HEK293 (cell line): ENCODE data around the gene SPTY2D1.
"Not testable (repeated sequence)": the region's sequence is repeated elsewhere in the genome, so short reads cannot be mapped to it uniquely, and the experiment has no call there.

ENCODE experiments used
- CTCF ChIA-PET: fragments of 350-600 bp; formaldehyde crosslinking; extraction: SDS; loops from one replicate; lab custom pipeline; 2021; ENCODE audit warnings: antibody characterized with exemption; lab: Yijun Ruan, JAX
- POLR2A ChIA-PET: fragments of 300-600 bp; formaldehyde crosslinking; extraction: SDS; loops from one replicate; lab custom pipeline; 2020; ENCODE audit warnings: antibody characterized with exemption, inconsistent platforms; lab: Yijun Ruan, JAX
- H3K27ac ChIP-seq: fragments of 200-500 bp; sonication (Bioruptor generic); 2 replicates; pipeline ENCODE4 v1.5.1; 2014; ENCODE audit warnings: low read depth, low read length, control low read depth, inconsistent platforms; ENCODE audit errors: extremely low read depth
- H3K36me3 ChIP-seq, 2 experiments: fragments of 200-500 bp in 1 of 2; sonication (Bioruptor generic) in 1 of 2; 1 replicate in 1 of 2; 2 replicates in 1 of 2; pipeline ENCODE4 v1.5.1; 2014 to 2017; ENCODE audit warnings: inconsistent platforms in 2 of 2, low read length in 2 of 2; ENCODE audit not compliant: control insufficient read depth in 2 of 2, insufficient read depth in 1 of 2
- H3K4me1 ChIP-seq: fragments of 200-500 bp; sonication (Bioruptor generic); 2 replicates; pipeline ENCODE4 v1.5.1; 2014; ENCODE audit warnings: mild to moderate bottlenecking, low read length, inconsistent platforms; ENCODE audit not compliant: control insufficient read depth, insufficient read depth
- H3K4me3 ChIP-seq: 2 replicates; pipeline ENCODE4 v1.5.1; 2011; ENCODE audit warnings: low read depth, mild to moderate bottlenecking, control low read depth, low read length, moderate library complexity
- H3K9me3 ChIP-seq: fragments of 200-500 bp; sonication (Bioruptor generic); 2 replicates; pipeline ENCODE4 v1.5.1; 2014; ENCODE audit warnings: low read depth, low read length, inconsistent platforms; ENCODE audit not compliant: control insufficient read depth, insufficient read depth
- BCL11B ChIP-seq: fragments of 450-650 bp; formaldehyde crosslinking; IDR thresholded peaks from 2 replicates; pipeline ENCODE4 v1.5.1; 2016; ENCODE audit warnings: low read depth, missing biosample characterization, missing genetic modification characterization
- HOXA7 ChIP-seq: sonication (generic); formaldehyde crosslinking; IDR thresholded peaks from 2 replicates; pipeline ENCODE4 v1.8.1; 2022; ENCODE audit warnings: missing genetic modification reagents, borderline replicate concordance
- MZF1 ChIP-seq: fragments of 450-650 bp; formaldehyde crosslinking; IDR thresholded peaks from 2 replicates; pipeline ENCODE4 v1.5.1; 2017; ENCODE audit warnings: missing biosample characterization, missing genetic modification characterization, borderline replicate concordance
- PBX3 ChIP-seq: sonication (generic); formaldehyde crosslinking; IDR thresholded peaks from 2 replicates; pipeline ENCODE4 v1.8.1; 2022; ENCODE audit warnings: mild to moderate bottlenecking, moderate library complexity, missing genetic modification reagents
- PRDM1 ChIP-seq: fragments of 450-650 bp; formaldehyde crosslinking; IDR thresholded peaks from 2 replicates; pipeline ENCODE4; 2016; ENCODE audit warnings: missing biosample characterization, missing genetic modification characterization
- REST ChIP-seq: fragments of 450-650 bp; formaldehyde crosslinking; IDR thresholded peaks from 2 replicates; pipeline ENCODE4 v1.5.1; 2016; ENCODE audit warnings: missing biosample characterization, missing genetic modification characterization
- SP2 ChIP-seq: fragments of 450-650 bp; formaldehyde crosslinking; IDR thresholded peaks from 2 replicates; pipeline ENCODE4 v1.5.1; 2016; ENCODE audit warnings: missing biosample characterization, missing genetic modification characterization
- TRIM28 ChIP-seq: IDR thresholded peaks from 2 replicates; pipeline ENCODE4 v1.6.1; 2011; ENCODE audit warnings: low read length, control low read depth, borderline replicate concordance
- ZNF112 ChIP-seq: fragments of 450-650 bp; formaldehyde crosslinking; IDR thresholded peaks from 2 replicates; pipeline ENCODE4 v1.5.0; 2017; ENCODE audit warnings: missing biosample characterization, missing genetic modification characterization
- ZNF146 ChIP-seq: fragments of 450-650 bp; formaldehyde crosslinking; IDR thresholded peaks from 2 replicates; pipeline ENCODE4 v1.5.1; 2016; ENCODE audit warnings: missing biosample characterization, missing genetic modification characterization
- ZNF155 ChIP-seq: fragments of 450-650 bp; formaldehyde crosslinking; IDR thresholded peaks from 2 replicates; pipeline ENCODE4 v1.5.1; 2016; ENCODE audit warnings: missing biosample characterization, missing genetic modification characterization
- ZNF184 ChIP-seq: fragments of 450-650 bp; IDR thresholded peaks from 2 replicates; pipeline ENCODE4 v1.5.1; 2018; ENCODE audit warnings: missing biosample characterization, mild to moderate bottlenecking, missing genetic modification characterization
- ZNF302 ChIP-seq: fragments of 450-650 bp; formaldehyde crosslinking; IDR thresholded peaks from 2 replicates; pipeline ENCODE4 v1.5.1; 2016; ENCODE audit warnings: missing biosample characterization, missing genetic modification characterization, low read depth
- ZNF366 ChIP-seq: fragments of 450-650 bp; formaldehyde crosslinking; conservative IDR thresholded peaks from 2 replicates; pipeline ENCODE4 v1.5.1; 2016; ENCODE audit warnings: missing biosample characterization, missing genetic modification characterization
- ZNF501 ChIP-seq: fragments of 450-650 bp; formaldehyde crosslinking; IDR thresholded peaks from 2 replicates; pipeline ENCODE4 v1.5.1; 2016; ENCODE audit warnings: missing biosample characterization, missing genetic modification characterization
- ZNF510 ChIP-seq: fragments of 450-650 bp; formaldehyde crosslinking; IDR thresholded peaks from 2 replicates; pipeline ENCODE4 v1.5.1; 2018; ENCODE audit warnings: mild to moderate bottlenecking, missing genetic modification characterization, missing biosample characterization; ENCODE audit not compliant: insufficient replicate concordance
- ZNF530 ChIP-seq: fragments of 450-650 bp; formaldehyde crosslinking; IDR thresholded peaks from 2 replicates; pipeline ENCODE4 v1.5.1; 2016; ENCODE audit warnings: low read depth, missing biosample characterization, missing genetic modification characterization
- ZNF610 ChIP-seq: fragments of 450-650 bp; formaldehyde crosslinking; IDR thresholded peaks from 2 replicates; pipeline ENCODE4 v1.5.1; 2016; ENCODE audit warnings: missing biosample characterization, missing genetic modification characterization, borderline replicate concordance
- ZNF670 ChIP-seq: fragments of 450-650 bp; formaldehyde crosslinking; IDR thresholded peaks from 2 replicates; pipeline ENCODE4 v1.5.1; 2016; ENCODE audit warnings: missing biosample characterization, missing genetic modification characterization, low read depth
- ZNF704 ChIP-seq: fragments of 450-650 bp; formaldehyde crosslinking; IDR thresholded peaks from 2 replicates; pipeline ENCODE4 v1.5.1; 2016; ENCODE audit warnings: missing biosample characterization, missing genetic modification characterization
- ZNF776 ChIP-seq: fragments of 450-650 bp; formaldehyde crosslinking; IDR thresholded peaks from 2 replicates; pipeline ENCODE4 v1.5.0; 2017; ENCODE audit warnings: missing biosample characterization, missing genetic modification characterization, borderline replicate concordance
- ZSCAN30 ChIP-seq: fragments of 450-650 bp; IDR thresholded peaks from 2 replicates; pipeline ENCODE4 v1.5.1; 2018; ENCODE audit warnings: missing biosample characterization, mild to moderate bottlenecking, missing genetic modification characterization, moderate library complexity

SPTY2D1 gene

GRCh38 chr11:18677560-18677959, 43.4 kb upstream of the SPTY2D1 start (continued):
- TF ChIP-seq ZNF366 (tag by site-specific recombination), result no peak
- no peak for TF ChIP-seq REST (tag by site-specific recombination)
- TF ChIP-seq, all 188 proteins: peak for 0

GRCh38 chr11:18676803-18677202, 42.7 kb upstream of the SPTY2D1 start:
- no peaks in the 10 kb centered on the region for H3K4me1 ChIP-seq
- ChIA-PET CTCF (interaction anchor here (0.6 kb wide), 1 partner anchor 875 kb away, joined by 3 read pairs; no protein-coding TSS in a partner anchor), POLR2A (interaction anchor here (0.7 kb wide), 1 partner anchor 150 kb away, joined by 3 read pairs; the partner anchor contains the start of gene TSG101)
- H3K4me3 ChIP-seq, result no peak overlapping the region
- TF ChIP-seq PRDM1 (tag by site-specific recombination) (no peak), ZNF146 (no peak), ZNF302 (tag by site-specific recombination) (no peak), ZNF530 (tag by site-specific recombination) (no peak), ZNF670 (tag by site-specific recombination) (no peak), BCL11B (tag by site-specific recombination) (no peak), ZNF510 (tag by site-specific recombination) (no peak), PBX3 (CRISPR knock-in tag) (no peak), ZNF776 (tag by site-specific recombination) (no peak), HOXA7 (CRISPR knock-in tag) (no peak), ZNF610 (no peak), TRIM28 (no peak)
- no peaks in the 10 kb centered on the region for H3K36me3 ChIP-seq
- no peak overlapping the region for H3K27ac ChIP-seq
- H3K9me3 ChIP-seq, result no peaks in the 10 kb centered on the region

GRCh38 chr11:18672209-18672608, 38.1 kb upstream of the SPTY2D1 start:
- CTCF ChIA-PET, POLR2A ChIA-PET: not testable (repeated sequence)

GRCh38 chr11:18671246-18671645, 37.1 kb upstream of the SPTY2D1 start:
- no peaks in the 10 kb centered on the region for H3K9me3 ChIP-seq
- no peak overlapping the region for H3K27ac ChIP-seq
- H3K4me1 ChIP-seq, result no peaks in the 10 kb centered on the region
- POLR2A ChIA-PET, result no interaction called here
- no peak overlapping the region for H3K4me3 ChIP-seq
- no peak for TF ChIP-seq ZNF155 (tag by site-specific recombination)
- no peak for TF ChIP-seq ZNF704 (tag by site-specific recombination)
- TF ChIP-seq ZNF112 (tag by site-specific recombination), result no peak
- TF ChIP-seq ZNF501 (tag by site-specific recombination), result no peak
- no peak for TF ChIP-seq ZSCAN30 (tag by site-specific recombination)
- TF ChIP-seq ZNF184 (tag by site-specific recombination), result no peak
- TF ChIP-seq MZF1 (tag by site-specific recombination), result no peak
- no peak for TF ChIP-seq SP2 (tag by site-specific recombination)
- no peaks in the 10 kb centered on the region for H3K36me3 ChIP-seq
- CTCF ChIA-PET, result interaction anchor here (0.6 kb wide), 1 partner anchor 131 kb away, joined by 3 read pairs; no protein-coding TSS in a partner anchor

More at GRCh38 chr11:18672209-18672608, 38.1 kb upstream of the SPTY2D1 start:
- H3K36me3 ChIP-seq, H3K4me1 ChIP-seq, H3K4me3 ChIP-seq, H3K9me3 ChIP-seq, H3K27ac ChIP-seq: not testable (repeated sequence)
